GM19193 (cell line): ENCODE data around the gene KRT82.

ENCODE experiments used
- POLR2A ChIP-seq: IDR thresholded peaks from 4 replicates; pipeline ENCODE4 v1.6.1; 2011; ENCODE audit not compliant: insufficient read depth, insufficient read length; ENCODE audit errors: extremely low read depth

KRT82 gene

GRCh38 chr12:52423035-52423434 is 16.9 kb upstream of the KRT82 start:
- TF ChIP-seq POLR2A, result no peak

GRCh38 chr12:52419656-52420055 is 13.5 kb upstream of the KRT82 start:
- TF ChIP-seq POLR2A, result no peak

DNA sequence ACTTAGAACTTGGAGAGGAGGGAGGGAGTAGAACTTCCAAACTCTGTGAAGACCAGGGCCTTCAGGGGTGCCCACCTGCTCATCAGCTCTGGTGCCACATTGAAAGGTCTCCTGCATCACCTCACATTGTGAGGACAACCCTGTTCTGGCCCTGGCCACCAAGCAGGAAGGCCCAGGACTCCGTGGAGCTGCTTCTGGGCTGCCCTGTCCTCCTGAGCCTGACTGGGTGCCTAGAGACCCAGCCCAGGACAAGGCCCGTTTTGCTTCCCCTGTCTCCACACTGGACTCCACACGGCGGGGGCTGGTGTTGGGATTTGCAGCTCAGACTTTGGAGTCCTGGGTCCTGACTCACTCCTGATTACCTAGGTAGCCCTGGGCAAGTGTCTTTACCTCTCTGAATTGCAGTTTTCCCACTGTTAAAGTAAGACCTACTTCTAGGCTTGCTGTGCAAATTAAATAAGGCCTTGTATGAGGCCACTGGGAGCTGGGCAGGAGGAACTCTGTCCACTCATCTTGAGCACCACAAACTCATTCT is 12.5 kb upstream of the KRT82 start:
- no peak for TF ChIP-seq POLR2A

GRCh38 chr12:52417740-52418139 is 11.6 kb upstream of the KRT82 start:
- no peak for TF ChIP-seq POLR2A

DNA sequence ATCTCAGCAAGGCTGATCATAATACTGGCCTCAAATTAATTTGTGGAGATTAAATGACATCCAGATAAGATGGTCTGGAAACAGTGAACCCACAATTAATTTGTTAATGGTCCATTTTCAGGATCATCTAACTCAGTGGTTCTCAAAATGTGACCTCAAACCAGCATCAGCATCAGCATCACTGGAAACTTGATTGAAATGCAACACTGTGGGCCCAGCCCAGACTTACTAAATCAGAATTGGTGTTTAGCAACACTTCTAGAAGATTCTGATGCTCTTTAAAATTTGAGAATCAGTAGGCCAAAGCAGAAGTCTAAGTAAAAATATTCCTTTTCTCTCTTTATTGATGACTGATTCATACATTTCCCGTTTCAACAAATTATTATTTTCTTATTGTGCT is 10.7 kb upstream of the KRT82 start:
- TF ChIP-seq POLR2A, result no peak

- no peak for TF ChIP-seq POLR2A
Measured at GRCh38 chr12:52415870-52416750, 10.0 kb upstream of the KRT82 start.

- no peak for TF ChIP-seq POLR2A
Measured at GRCh38 chr12:52414936-52415335, 8.8 kb upstream of the KRT82 start.

GRCh38 chr12:52413782-52414345 is 7.7 kb upstream of the KRT82 start:
- no peak for TF ChIP-seq POLR2A

DNA sequence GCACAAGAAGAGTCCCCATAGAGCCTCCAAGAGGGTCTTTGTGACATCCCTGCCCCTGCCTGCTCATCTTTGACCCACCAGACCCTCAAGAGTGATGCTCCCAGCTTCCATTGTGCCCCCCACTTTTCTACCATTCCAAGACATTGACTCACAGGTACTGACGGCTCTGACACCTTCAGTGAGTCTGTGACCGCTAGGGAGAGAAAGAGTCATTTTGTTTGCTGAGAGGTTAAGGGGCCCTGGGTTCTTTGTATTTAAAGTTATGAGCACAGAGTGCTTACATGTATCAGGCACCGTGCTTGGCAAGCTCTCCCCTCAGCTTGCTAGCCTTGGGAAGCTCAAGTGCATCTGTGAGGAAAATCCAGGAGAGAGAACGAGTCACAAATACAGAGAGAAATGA is 7.1 kb upstream of the KRT82 start:
- TF ChIP-seq POLR2A, result no peak

DNA sequence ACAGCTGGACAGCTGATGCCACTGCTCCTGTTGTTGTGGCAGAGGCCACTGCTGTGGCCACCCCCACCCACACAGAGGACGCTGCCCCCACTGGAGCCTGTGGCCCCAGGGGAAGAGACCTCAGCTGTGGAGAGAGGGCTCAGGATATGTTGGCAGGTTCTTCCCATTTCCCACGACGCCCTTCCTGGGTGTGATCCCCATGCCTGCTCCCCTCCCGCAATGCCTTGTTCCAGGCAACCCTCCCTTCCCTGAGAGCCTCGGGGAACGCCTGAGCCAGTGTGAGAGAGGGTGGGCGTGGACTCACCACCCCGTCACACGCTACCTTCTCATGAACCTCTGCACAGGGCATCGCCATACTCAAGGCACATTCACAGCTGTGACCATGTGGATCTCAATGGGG is 5.7 kb upstream of the KRT82 start:
- TF ChIP-seq POLR2A, result no peak

DNA sequence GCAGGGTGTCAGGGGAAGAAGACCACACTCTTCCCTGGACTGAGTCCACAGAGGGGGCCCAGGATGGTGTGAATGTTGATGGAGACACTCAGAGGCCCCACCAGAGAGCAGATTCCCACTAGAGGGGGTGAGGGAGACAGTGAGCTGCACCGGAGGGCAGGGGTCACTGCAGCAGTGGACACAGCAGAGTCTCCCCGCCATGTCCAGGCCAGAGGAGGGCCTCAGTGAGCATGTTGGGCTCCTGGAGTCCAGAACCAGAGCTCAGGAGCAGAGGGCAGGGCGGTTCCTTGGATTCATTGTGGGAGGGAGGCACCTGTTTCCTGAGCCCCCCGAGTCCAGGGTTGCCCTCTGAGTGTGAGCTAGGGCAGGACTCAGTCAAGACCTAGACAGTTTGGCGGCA is 1.8 kb upstream of the KRT82 start:
- TF ChIP-seq POLR2A, result no peak

- no peak for TF ChIP-seq POLR2A
Measured at GRCh38 chr12:52404951-52405350, 1.2 kb downstream of the KRT82 start.

GRCh38 chr12:52403561-52403960 is 2.6 kb downstream of the KRT82 start:
- no peak for TF ChIP-seq POLR2A

DNA sequence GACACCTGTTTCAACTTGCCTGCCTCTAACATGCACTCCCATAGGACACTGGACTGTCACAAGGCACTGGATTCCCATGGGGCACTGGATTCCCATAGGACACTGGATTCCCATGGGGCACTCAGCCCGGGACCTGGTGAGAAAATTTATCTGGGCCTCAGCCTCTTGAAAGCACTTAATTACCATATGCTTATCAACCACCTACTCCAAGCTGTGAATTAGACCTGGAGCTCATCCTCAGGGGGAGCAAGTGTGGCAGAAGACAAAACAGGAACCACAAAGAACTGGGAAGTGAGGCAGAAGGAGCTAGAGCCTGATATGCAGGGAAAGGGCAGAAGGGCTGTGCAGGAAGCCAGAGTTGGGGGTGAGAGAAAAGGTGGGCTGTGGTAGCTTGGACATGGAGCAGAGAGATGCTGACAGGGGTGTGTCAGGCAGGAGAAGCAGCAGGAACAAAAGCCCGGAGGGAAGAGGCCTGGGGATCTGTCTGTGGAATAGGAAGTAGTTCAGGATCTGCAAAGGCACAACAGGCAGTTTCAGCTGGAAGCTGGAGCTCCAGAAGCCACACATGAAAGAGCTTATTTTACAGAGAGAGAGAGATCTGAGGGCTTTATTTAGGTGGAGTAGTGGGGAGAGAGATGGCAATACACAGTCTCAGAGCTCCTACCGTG is 3.1 kb downstream of the KRT82 start:
- no peak for TF ChIP-seq POLR2A

GRCh38 chr12:52402377-52402776 is 3.8 kb downstream of the KRT82 start:
- TF ChIP-seq POLR2A, result no peak
